ENCODE data around the gene SIPA1.

SIPA1 gene, protein sequence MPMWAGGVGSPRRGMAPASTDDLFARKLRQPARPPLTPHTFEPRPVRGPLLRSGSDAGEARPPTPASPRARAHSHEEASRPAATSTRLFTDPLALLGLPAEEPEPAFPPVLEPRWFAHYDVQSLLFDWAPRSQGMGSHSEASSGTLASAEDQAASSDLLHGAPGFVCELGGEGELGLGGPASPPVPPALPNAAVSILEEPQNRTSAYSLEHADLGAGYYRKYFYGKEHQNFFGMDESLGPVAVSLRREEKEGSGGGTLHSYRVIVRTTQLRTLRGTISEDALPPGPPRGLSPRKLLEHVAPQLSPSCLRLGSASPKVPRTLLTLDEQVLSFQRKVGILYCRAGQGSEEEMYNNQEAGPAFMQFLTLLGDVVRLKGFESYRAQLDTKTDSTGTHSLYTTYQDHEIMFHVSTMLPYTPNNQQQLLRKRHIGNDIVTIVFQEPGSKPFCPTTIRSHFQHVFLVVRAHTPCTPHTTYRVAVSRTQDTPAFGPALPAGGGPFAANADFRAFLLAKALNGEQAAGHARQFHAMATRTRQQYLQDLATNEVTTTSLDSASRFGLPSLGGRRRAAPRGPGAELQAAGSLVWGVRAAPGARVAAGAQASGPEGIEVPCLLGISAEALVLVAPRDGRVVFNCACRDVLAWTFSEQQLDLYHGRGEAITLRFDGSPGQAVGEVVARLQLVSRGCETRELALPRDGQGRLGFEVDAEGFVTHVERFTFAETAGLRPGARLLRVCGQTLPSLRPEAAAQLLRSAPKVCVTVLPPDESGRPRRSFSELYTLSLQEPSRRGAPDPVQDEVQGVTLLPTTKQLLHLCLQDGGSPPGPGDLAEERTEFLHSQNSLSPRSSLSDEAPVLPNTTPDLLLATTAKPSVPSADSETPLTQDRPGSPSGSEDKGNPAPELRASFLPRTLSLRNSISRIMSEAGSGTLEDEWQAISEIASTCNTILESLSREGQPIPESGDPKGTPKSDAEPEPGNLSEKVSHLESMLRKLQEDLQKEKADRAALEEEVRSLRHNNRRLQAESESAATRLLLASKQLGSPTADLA

DNA sequence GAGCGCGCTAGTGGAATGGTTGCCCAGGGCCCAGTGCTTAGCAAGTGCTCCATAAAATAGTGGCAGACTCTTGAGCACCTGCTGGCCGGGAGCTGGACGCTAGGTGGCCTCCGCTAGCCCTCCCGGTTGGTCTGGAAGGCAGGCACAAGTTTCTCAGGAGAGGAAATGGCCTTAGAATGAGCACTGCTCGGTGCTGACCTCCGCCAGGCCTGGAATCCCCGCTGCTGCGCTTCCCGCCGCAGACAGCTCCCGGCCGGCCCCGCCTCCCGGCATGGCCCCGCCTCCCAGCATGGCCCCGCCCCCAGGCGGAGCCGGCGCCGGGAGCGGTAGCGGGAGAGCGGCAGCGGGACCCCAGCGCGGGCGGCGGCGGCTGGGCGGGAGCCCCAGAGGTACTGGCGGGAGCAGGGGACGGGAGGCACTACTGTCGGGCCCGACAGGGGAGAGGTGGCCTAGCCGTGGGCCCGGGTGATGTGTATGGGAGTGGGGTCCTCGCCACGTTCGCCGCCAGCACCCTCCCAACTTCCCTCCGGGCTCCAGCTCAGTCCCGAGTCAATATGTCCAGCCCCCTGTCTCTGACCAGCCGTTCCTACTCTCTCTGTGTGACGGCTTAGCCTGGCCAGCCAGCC is at the start of gene SIPA1:
Gene SIPA1, plus strand, starts transcription at position 308 of the 626 bp plus-strand sequence. CDS start 2,821 bp downstream, outside the sequence.
- DNase-seq (ENCODE audit: low read depth), result peak; percentile 96

DNA sequence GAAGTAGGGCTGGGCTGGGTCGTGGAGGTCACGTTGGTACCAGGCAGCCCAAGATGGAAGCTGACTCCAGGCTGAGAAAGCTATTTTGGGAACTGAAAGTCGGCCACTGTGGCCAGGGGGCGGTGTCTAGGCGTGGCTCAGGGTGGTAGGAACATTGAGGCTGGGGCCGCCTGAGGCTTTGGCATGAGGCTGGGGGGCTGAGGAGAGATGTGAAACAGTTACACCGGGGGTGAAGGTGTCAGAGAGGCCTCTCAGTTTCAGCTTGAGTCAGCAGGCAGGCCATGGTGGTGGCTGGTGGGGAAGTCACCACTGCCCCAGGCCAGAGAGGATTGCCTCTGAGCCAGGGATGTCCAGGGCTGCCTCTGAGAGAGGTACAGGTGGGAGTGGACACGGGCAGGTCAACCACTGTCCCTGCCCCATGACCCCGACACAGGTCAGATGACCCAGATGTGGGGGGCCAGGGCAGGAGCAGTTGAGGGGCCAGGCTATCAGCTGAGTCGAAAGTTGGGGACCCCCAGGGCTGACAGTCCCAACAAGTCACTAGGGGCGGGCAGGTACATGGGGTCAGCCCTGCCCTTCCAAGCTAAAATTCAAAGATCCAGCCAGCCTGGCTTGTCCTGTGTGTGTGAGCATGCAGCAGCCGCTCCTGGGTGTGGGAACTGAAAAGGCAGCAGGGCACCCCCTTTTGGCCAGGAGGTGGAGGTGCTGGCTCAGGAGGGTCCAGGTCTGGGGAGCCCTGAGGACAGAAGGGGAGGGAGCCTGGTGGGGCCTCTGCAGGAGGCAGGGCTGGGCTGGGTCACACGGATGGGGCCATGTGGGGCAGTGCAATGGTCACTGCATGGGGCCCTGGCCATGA is 49.5 kb upstream of the SIPA1 start:
- DNase-seq (ENCODE audit: low read depth), result peak; percentile 59

GRCh38 chr11:65589444-65590239 is 48.3 kb upstream of the SIPA1 start:
- DNase-seq (ENCODE audit: low read depth), result no peak

GRCh38 chr11:65590240-65590738 is 47.6 kb upstream of the SIPA1 start:
- peak; percentile 16 for DNase-seq (ENCODE audit: low read depth)

DNA sequence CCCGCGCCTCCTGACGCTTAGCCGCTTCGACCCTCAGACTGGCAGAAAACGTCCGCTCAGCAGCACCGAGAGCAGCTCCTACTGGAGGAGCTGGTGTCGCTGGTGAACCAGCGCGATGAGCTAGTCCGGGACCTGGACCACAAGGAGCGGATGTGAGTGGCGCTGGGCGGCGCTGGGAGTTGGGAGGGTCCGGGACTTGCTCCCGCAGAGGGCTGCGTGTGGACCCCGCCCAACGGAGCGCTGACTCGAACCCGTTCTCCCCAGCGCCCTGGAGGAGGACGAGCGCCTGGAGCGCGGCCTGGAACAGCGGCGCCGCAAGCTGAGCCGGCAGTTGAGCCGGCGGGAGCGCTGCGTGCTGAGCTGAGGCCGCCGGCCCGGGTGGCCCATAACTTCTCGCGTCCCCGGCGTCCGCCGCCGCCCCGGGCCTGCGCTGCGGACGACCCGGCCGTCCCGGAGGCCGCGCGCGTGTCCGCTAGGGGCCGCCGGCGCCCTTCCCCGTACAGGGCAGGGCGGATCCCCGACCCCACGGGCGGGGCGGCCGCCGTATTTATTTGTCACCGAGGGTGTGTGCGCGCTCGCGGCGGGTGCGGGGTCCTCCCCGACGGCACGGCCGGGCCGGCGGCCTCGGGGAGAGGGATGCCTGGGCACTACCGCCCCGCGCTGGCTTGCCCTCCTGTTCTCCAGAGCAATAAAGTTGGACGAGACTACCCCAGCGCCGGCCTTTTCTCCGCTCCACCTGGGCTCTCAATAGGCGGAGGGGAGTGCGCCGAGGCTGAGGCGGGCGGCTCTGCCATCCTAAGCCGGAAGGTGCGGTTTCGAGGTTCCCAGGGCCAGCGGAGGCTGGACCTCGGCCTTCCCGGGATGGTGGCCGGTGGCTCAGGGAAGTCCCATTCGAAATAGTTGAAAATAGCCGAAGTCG is 45.7 kb upstream of the SIPA1 start:
- peak; percentile 58 for DNase-seq (ENCODE audit: low read depth)

GRCh38 chr11:65592858-65593517 is 44.9 kb upstream of the SIPA1 start:
- DNase-seq (ENCODE audit: low read depth), result no peak

DNA sequence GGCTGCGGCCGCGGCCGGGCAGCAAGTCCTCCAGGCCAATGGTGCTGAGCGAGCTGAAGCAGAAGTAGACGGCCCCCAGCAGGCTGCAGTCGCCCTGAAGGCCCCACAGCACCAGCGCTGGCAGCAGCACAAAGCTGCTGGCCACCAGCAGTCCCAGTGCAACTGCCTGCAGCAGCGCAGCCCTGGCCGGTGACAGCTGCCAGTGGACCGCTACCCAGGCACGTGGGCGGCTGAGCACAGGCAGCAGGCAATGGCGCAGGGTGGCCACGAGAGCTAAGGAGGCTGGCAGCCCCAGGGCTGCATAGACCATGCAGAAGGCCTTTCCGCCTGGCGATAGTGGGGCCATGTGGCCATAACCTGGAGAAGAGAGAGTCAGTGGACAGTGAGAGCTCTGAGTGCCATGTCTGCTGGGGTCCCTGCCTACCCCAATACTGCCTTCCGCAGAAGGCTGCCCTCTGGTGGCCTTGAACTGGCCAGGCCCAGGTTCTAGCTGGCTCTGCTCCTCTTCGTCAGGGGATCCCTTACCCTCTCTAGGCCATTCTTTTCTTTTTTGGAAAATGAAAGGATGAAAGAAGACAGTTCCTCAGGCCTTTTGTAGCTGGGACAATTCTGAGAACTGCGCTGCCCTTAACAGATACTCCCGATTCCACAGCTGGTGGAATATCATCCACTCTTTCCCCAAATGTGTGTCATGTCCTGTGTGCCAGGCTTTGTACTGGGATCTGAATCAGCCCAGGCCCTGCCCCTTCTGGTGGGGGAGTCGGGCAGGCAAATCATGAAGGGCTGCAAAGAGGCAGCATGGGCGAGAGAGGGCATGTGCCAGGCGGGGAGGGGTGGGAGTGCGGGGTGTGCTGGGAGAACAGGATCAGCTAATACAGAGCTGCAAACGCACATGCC is 44.1 kb upstream of the SIPA1 start:
- DNase-seq (ENCODE audit: low read depth), result peak; percentile 40

- no peak for DNase-seq (ENCODE audit: low read depth)
Observed at GRCh38 chr11:65595131-65595530, 42.8 kb upstream of the SIPA1 start.

- DNase-seq (ENCODE audit: low read depth), result peak; percentile 31
Observed at GRCh38 chr11:65595543-65596281, 42.2 kb upstream of the SIPA1 start, which contains the start of gene KCNK7. KCNK7 (minus strand) TSS chr11:65595800; CDS start chr11:65595772, 28 bp downstream.

DNA sequence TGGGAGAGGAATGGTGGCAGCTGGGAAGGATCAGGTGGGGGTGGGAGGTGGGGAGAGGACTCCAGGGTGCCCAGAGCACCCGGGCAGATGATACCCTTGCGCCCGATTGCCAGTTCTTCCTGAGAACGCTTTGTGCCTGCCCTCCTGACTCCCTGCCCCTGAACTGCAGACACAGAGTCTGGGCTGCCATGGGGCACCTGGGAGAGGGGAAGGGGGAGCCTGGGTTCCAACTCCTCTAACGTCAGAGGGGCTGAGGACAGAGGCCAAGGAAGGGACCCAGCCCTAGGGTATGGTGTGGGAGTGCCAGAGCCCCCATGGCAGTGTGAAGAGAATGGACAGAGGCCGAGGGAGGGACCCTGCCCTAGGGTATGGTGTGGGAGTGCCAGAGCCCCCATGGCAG is 41.4 kb upstream of the SIPA1 start:
- no peak for DNase-seq (ENCODE audit: low read depth)

DNA sequence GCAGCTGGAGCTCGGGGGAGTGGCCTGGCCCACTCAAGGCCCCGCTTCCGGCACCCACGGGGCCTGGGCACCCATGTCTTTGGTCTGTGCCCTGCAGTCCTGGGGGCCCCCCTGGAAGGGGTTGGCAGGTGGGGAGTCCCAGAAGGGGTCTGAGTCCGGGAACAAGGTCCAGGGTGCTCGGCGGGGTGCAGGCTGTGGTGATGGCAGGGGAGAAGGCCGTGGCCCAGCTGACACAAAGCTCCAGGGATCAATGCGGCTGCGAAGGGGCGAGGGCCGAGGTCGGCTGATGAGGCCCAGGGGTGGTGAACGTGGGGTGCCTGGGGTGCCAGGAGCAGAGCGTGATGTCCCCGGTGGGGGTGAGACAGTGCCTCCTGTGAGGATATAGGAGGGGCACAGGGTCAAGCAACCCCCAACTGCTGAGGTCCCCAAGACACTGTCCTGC is 39.6 kb upstream of the SIPA1 start:
- no peak for DNase-seq (ENCODE audit: low read depth)

DNA sequence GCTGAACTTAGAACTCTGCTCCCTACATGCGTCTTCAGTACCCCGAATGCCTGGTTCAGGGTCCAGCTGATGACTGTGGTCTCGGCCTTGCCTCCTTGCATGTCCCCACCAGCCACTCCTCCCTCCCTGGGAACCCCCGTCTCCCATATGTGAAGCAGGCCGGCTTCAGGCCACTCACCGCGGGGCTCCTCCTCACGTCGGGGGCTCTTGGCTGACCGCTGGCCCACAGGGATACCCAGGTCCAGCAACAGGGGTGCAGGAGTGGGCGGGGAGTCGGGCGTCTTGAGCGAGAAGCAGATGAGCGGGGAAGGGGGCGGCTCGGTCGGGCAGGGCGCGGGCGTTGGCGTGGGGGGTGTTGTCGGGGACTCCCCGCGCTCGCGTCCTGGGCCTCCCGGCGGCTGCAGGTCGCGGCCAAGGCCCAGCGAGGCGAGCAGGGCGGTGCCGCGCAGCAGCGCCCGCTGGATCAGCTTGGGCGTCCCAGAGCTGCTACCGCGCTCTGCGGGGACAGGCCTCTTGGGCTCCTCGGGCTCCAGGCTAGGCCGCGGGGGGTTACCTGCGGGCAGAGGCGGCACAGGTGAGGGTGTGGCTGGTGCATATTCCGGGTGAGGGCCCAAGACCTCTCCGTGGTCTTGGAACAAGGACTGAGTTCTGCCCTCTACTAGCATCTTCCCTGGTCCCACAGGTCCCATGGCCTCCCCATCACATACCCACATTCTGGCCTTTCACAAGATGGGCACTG is 38.5 kb upstream of the SIPA1 start:
- no peak for DNase-seq (ENCODE audit: low read depth)

DNA sequence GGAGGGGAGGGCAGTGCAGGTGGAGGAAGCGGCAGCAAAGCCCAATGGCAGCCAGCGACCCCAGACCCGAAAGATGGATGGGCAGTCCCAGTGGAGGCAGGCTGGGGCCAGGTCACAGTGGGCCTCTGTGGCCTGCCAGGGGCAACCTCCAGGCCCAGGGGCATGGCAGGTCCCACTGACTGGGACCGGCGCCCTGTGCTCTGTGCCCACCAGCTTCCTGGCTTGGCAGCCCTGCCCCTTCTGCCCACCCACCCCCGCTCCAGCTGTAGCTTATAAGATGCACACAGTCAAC is 38.0 kb upstream of the SIPA1 start:
- DNase-seq (ENCODE audit: low read depth), result no peak

DNA sequence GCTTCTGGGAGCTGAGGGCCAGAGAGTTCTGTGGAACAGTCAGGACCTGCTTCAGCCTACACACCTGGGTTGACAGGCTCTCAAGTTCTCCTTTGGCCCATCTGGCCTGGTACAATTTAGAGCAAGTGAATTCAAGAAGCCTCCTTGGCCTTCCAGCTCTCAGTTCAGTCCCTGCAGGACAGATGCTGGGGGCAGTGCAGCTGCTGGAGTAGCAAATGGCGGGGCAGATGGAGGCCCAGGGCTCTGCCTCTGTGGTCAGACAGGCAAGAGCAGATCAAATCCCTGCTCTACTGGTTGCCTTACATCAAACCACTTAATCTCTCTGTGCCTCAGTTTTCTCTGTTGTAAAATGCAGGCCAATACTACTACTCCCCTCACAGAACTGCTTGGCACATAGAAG is 33.6 kb upstream of the SIPA1 start:
- no peak for DNase-seq (ENCODE audit: low read depth)

DNA sequence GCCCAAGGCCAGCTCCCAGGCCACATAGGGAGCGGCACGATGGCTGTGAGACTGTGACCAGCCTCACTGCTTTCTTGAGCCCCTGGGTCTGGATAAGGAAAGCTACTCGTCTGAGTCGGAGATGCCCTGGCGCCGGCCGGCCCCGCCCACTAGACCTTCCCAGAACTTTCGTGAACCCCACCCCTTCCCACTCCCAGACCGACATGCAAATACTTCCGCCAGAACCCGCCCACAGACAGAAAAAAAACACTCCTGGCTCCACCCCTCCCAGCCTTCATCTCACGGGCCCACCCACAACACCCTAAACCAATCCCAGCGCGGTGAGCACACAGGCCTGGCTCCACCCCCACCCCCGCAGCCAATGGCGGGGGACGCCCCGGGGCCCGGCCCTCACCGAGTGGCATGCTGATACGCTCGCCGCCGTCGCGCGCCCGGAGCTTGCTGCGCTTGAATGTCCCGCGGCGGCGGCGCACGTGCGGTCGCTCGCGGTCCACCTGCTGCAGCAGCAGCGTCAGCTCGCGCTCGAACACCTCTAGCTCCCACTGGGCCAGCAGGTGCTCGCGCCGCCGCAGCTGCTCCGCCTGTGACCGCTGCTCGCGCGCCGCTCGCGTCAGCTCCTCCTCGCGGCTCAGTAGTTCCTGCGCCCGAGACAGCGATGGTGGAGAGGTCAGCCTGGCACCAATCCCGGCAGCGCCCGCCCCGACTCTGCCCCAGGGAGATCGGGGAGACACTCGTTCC is 30.9 kb upstream of the SIPA1 start:
- peak; percentile 98 for DNase-seq (ENCODE audit: low read depth)

Data from EH (cell line).